Stimulated activated CD4-positive, alpha-beta T cell treated with anti-CD3 and anti-CD28 coated beads, Interleukin-1b, Interleukin-23, amount 100 ng/mL, for 1 hour (primary cell): ENCODE measurements around the gene BAIAP2L1.
A peak's percentile ranks its signal among the peaks of the same experiment; 100 is the strongest.
"Not testable (repeated sequence)": the region's sequence is repeated elsewhere in the genome, so short reads cannot be mapped to it uniquely, and the experiment has no call there.

Experiments used
- DNase-seq, 2 donors: peaks; one replicate each; pipeline ENCODE4 v3.0.0-alpha.2; 2020; ENCODE audit warnings: low read depth in 2 of 2

The BAIAP2L1 gene, protein sequence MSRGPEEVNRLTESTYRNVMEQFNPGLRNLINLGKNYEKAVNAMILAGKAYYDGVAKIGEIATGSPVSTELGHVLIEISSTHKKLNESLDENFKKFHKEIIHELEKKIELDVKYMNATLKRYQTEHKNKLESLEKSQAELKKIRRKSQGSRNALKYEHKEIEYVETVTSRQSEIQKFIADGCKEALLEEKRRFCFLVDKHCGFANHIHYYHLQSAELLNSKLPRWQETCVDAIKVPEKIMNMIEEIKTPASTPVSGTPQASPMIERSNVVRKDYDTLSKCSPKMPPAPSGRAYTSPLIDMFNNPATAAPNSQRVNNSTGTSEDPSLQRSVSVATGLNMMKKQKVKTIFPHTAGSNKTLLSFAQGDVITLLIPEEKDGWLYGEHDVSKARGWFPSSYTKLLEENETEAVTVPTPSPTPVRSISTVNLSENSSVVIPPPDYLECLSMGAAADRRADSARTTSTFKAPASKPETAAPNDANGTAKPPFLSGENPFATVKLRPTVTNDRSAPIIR

DNA sequence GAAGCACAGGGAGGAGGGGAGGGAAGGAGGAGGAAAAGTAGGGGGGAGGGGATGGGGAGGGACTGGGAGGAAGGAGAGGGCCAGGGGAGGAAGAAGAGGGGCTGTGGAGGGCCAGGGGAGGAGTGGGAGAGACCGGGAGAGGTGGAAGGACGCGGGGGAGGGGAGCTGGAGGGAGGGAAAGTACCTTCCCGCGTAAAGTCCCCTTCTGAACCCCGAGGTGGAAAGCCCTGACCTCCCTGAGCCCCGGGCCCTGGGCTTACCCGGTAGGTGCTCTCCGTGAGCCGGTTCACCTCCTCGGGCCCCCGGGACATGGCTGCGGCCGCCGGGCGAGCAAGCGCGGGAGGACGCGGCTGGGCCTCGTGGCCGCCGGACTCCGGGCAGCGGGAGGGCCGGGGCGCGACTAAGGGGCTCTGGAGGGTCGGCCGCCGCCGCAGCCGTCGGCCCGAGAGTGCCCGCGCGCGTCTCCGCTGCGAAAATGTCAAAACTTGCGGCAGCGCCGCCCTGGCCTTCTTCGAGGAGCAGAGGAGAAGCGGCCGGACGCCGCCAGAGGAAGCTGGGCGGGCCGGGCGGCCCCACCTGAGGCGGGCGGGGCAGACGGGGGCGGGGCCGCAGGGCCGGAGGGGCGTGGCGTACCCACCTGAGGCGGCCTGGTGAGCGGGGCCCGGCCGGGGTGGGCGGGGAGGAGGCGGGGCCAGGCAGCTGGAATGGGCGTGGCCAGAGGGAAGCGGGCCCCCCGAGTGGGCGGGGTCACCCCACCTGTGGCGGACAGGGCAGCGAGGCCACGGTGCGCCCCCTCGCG lies at the start of gene BAIAP2L1:
Gene BAIAP2L1 (minus strand): TSS at position 549 of the 799 bp plus-strand sequence. CDS start 238 bp downstream, at position 311.
- DNase-seq, result peak; percentile 63 to 65

DNA sequence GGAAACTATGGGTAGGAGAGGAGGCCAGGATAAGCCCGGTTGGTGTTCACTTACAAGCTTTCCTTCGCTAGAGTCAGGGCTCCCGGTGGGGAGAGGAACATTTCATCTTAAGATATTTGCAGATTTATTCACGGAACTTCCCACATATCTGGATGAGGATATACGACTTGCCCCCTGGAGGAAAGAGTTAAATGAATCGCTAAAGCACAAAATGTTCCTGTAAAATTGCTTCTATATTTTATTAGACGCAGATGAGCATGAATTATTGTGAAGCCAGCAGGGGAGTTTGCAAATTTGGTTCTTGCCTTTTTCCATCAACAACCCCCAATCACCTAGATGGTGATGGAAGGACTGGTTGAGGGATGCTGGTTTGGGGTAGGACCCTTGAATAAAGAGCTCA lies 47.9 kb upstream of the BAIAP2L1 start:
- DNase-seq, result no peak

DNA sequence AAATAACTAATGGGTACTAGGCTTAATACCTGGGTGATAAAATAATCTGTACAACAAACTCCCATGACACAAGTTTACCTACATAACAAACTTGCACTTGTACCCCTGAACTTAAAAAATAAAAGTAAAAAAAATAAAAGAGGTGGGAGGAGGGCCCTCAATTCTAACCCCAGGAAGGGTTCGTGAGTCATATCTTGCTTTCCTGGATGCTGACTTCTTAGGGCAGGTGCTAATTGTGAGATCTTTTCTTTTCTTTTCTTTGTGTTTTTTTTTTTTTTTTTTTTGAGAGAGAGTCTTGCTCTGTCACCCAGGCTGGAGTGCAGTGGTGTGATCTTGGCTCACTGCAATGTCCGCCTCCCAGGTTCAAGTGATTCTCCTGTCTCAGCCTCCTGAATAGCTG lies 40.1 kb upstream of the BAIAP2L1 start:
- DNase-seq, result not testable (repeated sequence)

DNA sequence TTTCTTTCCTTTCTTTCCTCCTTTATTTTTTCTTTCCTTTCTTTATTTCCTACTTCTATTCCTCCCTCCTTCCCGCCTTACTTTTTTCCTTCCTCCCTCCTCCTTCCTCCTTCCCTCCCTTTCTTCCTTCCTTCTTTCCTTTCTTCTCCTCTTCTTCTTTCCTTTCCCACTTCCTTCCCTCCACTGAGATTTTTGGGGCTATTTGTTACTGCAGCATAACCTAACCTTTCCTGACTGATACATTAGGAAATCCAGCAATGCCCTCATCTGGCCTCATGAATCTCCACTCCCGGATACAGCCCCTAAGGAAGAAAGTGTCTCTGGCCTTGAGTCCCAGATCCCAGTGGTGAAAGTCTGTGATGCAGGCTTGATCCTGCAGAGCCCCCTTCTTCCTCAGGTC lies 38.6 kb upstream of the BAIAP2L1 start:
- no peak for DNase-seq

DNA sequence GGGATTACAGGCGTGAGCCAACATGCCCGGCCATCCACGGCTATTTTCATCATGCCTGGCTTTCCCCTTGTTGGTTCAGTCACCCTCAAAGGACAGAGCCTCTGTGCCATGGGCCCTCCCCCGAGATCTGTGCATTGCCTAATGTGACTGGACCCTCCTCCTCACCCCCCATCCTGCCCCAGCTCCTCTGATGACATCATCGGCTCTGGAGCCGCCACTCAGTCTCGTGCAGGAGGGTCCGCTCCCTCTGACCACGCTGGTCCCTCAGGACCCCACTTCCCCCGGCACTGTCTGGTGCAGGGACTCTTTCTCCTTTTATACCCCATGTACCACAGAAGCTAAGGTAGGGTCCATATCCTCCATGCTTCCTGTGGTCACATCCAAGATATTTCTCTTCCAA lies 33.2 kb upstream of the BAIAP2L1 start:
- DNase-seq, result no peak

DNA sequence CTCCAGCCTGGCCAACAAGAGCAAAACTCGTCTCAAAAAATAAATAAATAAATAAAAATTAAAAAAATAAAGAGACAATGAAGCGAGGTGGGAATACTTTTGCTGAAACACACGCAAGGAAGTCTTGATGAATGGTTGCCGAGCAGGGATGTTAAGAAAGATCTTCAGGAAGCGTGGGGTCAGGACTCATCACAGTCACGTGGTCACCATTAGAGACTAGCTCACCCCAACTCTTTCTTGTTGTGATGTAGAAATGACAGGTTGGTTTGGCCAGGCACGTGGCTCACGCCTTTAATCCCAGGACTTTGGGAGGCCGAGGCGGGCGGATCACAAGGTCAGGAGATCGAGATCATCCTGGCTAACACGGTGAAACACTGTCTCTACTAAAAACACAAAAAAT lies 28.9 kb upstream of the BAIAP2L1 start:
- DNase-seq, result no peak

DNA sequence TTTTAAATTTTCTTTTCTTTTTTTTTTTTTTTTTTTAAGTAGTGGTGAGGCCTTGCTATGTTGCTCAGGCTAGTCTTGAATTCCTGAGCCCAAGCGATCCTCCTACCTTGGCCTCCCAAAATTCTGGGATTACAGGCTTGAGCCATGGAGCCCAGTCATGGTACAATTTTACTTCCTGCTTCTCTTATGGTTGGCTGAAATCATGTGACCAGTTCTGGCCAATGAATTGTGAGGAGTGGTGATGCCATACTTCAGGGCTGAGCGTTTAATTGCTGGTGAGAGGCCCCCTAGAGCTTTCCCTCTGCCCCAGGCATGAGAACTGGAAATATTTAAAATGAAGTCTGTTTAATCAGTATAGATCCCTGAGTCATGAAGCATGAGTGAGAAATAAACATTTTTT lies 22.2 kb upstream of the BAIAP2L1 start:
- no peak for DNase-seq

DNA sequence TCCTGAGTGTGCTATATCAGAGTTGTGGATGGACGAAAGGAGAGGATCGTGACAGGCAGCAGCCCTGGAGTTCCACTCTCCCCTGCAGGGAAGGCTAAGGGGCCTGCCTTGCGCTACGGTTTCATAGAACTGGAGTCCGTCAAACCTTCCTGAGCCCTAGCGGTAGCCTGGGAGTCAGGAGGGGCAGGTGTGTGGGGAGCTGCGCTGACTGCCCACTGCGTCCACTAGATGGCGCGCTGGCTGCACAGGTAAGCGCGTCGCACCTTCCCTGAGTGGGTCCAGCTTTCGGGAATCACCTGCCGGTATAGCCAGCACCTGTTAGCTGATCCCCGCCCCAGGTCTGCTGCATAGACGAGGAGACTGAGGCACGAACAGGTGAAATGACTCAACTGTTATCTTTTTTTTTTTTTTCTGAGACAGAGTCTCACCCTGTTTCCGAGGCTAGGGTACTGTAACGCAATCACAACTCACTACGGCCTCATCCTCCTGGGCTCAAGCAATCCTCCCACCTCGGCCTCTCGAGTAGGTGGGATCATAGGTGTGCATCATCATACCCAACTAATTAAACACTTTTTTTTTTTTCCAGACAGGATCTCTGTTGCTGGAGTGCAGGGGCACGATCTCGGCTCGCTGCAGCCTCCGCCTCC lies 20.2 kb upstream of the BAIAP2L1 start:
- DNase-seq, result peak in 1 of 2 donors; percentile 32

DNA sequence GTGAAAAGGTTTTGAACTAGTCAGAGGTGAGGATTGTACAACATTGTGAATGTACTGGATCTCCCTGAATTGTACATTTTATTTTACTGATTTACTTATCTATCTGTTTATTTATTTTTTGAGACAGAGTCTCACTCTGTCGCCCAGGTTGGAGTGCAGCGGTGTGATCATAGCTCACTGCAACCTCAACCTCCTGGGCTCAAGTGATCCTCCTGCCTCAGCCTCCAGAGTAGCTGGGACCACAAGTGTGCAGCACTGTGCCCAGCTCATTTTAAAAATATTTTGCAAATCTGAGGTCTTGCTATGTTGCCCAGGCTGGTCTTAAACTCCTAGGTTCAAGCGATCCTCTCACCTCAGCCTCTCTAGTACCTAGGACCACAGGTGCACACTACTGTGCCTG lies 19.1 kb upstream of the BAIAP2L1 start:
- not testable (repeated sequence) for DNase-seq

DNA sequence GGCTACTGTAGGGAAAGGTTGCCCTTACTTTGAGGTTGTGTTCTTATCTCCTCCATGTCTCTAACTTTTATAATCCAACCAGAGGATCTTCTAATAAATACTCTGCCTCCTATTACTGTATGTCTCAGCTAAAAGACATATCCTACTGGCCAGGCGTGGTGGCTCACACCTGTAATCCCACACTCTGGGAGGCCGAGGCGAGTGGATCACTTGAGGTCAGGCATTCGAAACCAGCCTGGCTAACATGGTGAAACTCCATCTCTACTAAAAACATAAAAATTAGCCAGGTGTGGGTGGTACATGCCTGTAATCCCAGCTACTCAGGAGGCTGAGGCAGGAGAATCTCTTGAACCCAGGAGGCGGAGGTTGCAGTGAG lies 18.4 kb upstream of the BAIAP2L1 start:
- DNase-seq, result not testable (repeated sequence)

DNA sequence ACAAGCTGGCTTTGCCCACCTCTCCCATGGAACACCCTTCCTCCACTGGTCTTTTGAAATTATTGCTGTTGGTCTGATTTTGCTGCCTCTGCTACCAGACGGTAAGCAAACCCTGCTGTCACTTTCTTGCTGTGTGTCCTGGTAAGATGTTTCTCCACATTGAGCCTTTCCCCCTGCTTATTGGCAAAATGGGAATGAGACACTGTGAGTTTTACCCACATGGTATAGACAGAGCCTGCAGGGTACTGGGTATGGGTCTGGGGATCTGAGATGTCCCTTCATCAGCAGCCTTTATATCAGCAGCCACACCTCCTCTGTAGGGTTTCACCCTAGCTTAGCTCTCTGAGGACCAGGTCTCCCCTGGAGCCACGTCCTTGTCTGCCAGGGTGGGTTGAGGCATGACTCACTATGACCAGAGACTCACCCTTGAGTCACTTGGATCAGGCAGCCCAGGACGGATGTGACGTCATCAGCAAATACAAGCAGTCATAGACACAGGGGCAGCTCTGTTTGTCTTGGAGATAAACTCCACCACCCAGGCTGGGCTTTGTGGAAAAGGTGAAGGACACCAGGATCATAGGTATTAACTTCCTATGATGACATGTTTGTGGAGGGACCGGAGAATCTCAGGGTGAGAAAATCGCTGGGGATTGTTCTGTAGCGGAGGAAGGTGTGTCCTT lies 17.9 kb upstream of the BAIAP2L1 start:
- DNase-seq, result no peak

DNA sequence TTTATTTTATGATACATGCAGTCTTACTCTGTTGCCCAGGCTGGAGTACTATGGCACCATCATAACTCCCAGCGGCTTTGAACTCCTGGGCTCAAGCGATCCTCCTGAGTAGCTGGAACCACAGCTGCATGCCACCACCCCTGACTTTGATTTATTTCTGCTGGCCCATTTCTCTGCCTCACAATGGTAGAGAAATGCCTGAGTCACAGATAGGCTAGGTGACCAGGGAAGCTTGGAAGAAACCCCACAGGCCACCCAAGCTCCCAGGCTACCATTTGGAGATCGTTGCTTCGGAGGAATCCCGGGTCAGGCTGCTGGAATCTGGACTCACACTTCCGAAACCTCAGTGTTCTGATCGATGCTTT lies 17.4 kb upstream of the BAIAP2L1 start:
- DNase-seq, result no peak

DNA sequence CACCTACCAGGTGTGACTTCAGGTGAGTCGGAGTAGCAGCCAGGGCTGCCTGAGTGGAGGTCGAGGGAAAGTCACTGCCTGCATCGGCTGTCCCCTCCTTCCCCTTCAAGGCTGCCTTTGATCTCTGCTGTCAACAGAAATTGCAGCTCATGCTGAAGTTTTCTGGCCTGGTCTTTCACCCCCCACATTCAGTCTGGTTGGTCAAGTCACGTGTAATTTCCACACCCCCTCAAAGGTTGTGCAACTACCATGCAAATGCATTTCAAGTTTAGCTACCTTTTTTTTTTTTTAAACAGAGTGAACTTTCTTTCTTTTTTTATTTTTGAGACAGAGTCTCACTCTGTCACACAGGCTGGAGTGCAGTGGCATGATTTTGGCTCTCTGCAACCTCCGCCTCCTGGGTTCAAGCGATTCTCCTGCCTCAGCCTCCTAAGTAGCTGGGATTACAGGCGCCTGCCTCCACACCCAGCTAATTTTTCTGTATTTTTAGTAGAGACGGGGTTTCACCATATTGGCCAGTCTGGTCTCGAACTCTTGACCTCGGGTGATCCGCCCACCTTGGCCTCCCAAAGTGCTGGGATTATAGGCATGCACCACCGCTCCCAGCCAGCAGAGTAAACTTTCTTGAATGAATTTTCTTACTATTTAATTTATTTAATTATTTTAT lies 16.8 kb upstream of the BAIAP2L1 start:
- not testable (repeated sequence) for DNase-seq

DNA sequence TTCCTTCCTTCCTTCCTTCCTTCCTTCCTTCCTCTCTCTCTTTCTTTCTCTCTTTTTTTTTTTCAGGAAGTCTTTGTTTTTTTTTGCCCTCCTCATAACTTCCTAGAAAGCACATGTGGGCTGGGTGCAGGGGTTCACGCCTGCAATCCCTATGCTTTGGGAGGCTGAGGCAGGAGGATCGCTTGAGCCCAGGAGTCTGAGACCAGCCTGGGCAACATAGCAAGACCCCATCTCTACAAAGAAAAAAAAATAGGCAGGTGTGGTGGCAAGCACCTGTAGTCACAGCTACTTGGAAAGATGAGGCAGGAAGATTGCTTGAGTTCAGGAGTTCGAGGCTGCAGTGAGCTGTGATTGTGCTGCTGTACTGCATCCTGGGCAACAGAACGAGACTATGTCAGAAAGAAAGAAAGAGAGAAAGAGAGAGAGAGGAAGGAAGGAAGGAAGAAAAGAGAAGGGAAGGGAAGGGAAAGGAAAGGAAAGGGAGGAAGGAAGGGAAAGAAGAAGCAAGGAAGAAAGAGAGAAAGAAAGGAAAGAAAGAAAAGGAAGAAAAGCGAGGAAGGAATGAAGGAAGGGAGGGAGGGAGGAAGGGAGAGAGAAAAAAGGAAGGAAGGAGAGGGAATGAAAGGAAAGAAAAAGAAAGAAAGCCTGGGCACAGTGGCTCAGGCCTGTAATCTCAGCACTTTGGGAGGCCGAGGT lies 13.5 kb upstream of the BAIAP2L1 start:
- no peak for DNase-seq

DNA sequence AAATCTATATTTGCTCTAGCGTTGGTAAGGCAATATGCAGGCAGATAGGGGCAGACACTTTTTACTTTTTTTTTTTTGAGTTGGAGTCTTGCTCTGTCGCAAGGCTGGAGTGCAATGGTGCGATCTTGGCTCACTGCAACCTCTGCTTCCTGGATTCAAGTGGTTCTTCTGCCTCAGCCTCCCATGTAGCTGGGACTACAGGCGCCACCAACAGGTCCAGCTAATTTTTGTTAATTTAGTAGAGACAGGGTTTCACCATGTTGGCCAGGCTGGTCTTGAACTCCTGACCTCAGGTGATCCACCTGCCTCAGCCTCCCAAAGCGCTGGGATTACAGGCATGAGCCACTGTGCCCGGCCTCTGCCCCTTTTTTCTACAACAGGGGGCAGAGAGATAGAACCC lies 12.8 kb upstream of the BAIAP2L1 start:
- DNase-seq, result not testable (repeated sequence)

DNA sequence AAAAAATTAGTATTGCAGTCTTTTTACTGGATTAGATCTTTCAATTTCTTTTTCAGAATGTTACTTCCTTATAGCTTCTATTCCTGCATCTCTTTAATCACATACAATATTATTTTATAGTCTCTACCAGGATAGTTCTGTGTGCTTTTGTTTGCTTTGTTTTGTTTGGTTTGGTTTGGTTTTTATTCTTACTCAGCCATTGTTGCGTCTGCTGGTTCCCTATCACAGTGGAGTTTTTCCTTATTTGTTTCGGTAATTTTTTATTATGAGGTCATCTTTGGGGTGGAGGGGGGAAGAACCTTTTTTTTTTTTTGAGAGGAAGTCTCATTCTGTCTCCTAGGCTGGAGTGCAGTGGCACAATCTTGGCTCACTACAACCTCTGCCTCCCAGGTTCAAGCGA lies 9.0 kb upstream of the BAIAP2L1 start:
- no peak for DNase-seq

DNA sequence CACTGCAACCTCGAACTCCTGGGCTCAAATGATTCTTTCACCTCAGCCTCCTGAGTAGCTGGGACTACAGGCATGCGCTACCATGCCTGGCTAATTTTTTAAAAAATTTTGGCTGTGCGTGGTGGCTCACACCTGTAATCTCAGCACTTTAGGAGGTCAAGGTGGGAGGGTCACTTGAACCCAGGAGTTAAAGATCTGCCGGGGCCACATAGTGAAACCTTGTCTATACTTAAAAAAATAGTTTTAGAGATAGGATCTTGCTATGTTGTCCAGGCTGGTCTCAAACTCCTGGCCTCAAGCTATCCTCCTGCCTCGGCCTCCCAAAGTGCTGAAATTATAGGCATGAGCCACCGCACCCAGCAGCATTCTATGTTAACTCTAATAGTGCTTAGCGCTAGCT lies 7.3 kb upstream of the BAIAP2L1 start:
- DNase-seq, result not testable (repeated sequence)

DNA sequence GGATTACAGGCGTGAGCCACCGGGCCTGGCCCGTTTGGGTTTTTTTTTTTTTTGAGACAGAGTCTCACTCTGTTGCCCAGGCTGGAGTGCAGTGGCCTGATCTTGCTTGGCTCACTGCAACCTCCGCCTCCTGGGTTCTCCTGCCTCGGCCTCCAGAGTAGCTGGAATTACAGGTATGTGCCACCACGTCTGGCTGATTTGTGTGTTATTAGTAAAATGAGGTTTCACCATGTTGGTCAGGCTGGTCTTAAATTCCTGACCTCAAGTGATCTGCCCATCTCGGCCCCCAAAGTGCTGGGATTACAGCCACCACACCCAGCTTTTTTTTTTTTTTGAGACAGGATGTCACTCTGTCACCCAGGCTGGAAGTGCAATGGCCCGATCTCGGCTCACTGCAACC lies 5.9 kb upstream of the BAIAP2L1 start:
- no peak for DNase-seq

DNA sequence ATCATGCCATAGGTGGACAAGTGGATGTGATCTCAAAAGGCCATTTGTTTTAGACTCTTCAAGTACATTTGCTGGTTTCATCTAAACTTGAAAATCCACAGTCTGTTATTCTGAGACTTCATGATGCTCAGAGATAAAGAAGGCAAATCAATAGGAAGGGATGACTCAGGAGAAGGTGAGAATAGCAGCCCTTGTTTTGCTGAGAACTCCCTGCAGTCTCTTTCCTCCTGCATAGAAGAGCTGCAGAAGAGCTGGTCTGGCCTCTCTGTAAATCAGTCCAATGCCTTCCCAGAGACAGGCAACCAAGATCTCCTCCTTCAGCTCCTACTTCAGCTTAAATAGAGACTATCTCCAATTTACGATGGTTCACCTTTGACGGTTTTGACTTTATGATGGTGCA lies 4.0 kb upstream of the BAIAP2L1 start:
- DNase-seq, result no peak

DNA sequence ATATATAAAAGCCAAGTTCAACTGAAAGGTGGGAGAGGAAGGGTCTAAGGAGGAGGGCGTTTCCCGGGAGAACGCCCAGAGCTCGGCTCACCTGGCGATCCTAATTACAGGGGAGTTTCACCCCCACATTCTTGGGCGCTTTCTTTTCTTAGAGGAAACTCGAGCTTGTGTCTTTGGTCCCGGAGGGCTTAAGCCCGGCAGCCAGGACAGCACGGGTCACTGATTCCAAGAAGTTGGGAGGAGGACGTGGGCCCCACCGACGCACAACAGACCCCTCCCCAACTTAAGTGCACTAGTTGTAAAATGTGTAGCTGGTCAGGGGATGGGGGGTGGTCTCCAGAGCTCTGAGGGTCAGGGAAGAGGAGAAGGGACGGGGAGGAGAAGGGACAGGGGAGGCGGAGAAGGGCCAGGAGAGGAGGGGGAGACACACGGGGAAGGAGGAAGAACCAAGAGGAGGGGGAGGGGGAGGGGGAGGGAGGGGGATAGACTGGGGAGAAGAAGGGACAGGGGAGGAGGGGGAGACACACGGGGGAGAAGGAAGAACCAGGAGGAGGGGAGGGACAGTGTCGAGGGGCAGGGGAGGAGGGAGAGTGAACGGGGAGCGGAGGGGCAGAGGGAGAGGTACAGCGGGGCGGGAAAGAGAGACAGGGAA lies 874 bp downstream of the BAIAP2L1 start:
- DNase-seq, result no peak
